GM19025 (cell line): ENCODE data around the gene IL1RAPL2.
"Not testable (repeated sequence)": the region's sequence is repeated elsewhere in the genome, so short reads cannot be mapped to it uniquely, and the experiment has no call there.

Experiments used
- ATAC-seq: cut with Tn5 transposase; IDR thresholded peaks from one replicate; pipeline ENCODE4 v1.9.1; 2021; ENCODE audit warnings: mild to moderate bottlenecking, low read depth, moderate library complexity; ENCODE audit not compliant: unreplicated experiment

IL1RAPL2 gene

DNA sequence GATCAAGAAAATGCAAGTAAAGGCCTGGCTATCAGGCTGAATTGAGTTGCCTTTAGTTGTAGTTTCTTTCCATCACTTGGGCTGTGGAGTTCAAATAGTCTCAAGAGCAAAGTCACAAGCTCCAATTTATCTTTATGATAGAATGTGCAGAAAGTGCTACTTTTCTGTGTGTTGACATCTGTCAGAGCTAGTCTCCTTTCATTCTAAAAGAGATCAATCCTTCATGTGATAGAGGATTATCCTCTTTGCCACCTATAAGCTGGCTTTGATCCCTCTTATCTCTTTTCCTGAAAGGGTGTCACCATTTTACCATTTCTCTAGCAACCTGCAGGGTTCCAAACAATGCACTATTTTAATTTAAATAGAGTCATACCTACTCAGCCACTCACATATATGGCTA is 429.5 kb downstream of the IL1RAPL2 start:
- ATAC-seq = no peak

DNA sequence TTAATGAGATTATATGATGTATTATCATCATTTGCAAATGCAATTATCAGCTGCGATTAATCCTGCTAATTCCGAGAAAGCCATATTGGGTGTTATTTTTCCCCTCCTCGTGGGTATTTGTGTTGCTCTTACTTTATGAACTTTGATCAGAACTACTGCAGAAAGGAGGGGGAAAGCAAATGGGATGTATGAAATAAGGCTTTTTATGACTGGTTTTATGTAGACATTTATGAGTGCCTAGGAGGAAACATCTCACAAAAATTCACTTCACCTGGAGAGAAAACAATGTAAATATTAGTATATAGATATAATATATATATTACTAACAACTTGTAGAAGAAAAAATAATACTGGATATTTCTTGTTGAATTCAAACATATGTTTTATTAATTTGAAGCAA is 440.1 kb downstream of the IL1RAPL2 start:
- no peak for ATAC-seq

DNA sequence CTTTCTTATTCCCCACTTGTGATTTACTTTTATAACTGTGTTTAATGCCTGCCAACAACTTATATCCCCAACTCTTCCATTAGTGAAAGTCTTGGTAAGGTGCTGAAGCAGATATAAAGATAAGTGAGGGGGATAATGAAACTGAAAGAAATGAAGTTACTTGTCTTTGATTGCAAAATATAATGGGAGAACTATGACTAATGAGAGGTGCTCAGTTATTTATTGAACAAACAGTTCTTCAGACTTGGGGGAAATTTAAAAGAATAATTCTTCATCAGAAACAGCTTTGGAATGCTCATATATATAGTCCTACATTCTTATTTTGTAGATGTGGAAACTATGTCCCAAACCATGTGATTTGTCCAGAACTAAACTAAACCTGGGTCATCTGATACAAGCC is 441.0 kb downstream of the IL1RAPL2 start:
- no peak for ATAC-seq

DNA sequence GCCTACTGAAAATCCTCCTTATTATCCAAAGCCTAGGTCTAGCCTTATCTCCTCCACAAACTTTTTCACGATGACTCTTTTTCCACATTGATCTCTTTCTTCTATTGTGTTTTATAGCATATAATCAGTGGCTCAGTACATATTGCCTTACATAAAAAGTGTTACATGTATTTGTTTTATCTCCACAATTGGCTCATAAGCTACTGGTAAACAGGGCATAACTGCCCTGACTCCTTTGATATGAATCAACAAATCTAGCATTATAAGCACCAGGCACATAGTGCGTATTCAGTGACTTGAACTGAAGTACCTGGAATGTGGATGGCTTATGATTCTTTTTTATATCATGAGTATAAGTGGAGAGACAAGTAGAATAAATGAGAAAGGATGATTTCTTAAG is 447.7 kb downstream of the IL1RAPL2 start:
- ATAC-seq = no peak

DNA sequence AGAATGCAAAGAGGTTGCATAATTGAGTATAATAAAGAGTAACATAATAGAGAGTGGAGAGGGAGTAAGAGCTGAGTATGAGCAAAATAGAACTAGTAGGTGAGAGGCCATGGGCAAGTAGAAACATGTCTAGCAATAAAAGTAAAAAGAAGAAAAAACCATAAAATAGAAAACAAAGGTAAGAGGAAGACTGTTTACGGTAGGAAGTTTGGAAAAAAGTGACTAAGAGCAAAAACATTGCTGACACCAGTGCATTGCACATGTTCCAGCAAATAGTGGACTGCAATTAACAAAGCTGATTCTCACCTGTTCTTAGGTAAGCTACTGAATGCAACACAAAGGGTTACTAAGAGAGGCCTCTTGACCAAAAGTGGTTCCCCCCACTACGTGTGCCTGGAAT is 451.6 kb downstream of the IL1RAPL2 start:
- no peak for ATAC-seq

DNA sequence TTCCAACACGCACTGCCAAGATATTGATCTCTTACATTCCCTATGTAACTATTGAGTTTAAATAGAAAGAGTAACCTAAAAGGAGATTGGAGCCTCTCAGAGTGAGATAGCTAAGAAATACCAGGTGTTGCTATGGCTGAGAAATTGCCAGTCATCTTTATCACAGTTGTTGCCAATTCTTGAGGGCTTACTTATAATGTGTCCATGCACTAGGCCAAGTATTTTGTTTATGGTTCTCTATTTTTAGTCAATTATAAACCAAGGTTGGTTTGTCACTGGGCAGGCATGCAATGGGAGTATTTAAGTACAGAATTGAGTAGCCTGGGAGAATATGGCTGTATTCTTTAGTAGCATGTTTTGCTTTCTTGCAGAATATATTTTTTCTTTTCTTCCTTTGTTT is 452.9 kb downstream of the IL1RAPL2 start:
- no peak for ATAC-seq

DNA sequence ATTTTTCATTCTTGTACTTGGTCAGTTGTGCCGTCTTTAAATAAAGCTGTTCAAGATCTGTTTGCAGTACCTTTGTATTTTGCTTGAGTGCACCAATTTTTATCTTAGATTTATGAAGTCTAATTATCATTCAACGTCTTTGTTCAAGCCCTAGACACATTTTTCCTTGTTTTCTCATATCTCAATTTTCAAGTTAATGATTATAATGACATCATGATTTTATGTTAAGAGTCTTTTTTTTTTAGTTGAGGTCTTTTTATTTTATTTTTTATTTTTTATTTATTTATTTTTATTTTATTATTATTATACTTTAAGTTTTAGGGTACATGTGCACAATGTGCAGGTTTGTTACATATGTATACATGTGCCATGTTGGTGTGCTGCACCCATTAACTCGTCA is 463.0 kb downstream of the IL1RAPL2 start:
- ATAC-seq = not testable (repeated sequence)

DNA sequence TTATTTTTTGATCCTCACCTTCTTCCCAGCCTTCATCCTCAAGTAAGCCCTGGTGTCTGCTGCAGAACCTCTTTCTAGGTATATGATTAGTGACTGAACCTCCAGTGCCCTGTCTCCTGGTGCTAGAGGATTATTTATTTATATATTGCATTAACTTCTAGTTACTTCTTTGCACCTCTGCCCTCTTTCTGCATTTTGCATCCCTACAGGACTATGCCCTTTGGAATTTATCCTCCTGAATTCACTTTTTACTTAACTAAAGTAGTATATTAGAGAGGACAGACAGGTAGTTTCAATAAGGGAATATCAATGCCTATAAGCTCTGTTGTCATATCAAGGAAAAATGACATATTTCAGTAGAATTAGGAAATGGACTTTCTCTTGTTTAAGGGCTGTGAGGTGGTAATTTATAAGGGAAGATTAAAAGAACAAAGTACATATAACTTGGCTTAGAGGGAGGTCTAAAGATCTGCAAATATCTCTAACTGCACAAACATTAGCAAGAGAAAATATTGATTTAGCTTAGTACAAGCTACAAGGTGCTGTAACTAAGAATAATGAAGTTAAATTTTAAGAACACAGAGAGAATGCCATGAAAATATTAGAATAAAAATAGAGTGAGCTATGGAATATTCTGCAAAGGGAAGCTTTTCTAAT is 472.8 kb downstream of the IL1RAPL2 start:
- no peak for ATAC-seq

DNA sequence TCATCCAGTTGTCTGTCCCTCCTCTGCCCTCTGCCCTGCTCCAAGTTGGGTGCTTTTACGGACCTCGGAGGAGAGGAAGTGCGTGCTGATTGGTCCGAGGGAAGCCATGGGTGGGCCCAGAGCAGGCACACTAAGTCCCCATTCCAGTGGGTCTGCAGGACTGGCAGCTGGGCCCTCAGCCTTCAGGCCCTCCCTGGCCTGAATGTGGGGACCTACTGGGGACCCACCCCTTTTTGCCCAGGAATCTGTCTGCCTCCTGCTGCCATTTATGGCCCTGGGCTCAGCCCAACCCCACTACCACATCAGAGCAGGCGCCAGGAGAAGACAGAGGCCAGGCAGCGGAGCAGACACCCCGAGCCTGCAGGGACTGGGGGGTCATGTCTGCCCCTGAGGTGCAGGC is 484.9 kb downstream of the IL1RAPL2 start:
- ATAC-seq = no peak

DNA sequence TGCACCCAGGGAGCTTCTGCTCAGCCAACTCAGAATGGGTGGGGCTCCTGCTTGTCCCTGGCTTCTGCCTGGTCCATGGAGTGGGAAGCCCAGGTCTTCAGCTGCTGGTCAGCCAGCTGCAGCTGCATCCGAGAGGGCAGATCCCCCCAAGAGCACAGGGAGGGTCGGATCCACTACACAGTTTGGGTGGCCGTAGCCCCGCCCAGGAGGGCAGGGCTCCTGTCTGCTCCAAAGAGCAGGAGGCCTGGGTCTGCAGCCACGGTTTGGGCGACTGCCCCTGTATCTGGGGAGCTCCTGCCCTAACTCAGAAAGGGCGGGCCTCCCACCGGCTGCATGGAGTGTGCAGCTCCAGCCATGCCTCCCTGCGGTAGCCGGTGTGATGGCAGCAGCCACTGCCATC is 485.4 kb downstream of the IL1RAPL2 start:
- no peak for ATAC-seq

DNA sequence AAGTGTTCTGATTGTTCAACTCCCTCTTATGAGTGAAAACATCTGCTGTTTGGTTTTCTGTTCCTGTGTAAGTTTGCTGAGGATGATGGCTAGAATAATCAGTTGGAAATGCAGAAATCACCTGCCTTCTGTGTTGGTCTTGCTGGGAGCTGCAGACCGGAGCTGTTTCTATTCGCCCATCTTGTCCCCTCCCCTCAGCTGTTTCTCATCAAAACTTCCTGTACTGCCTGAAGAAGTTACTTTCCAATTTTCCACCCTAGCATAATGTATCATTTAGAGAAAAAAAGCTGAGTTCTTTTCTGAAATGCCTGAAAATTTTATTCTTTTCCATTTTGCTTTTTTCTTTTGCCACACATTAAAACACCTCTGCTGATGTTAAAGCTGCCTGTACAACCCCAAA is 486.9 kb downstream of the IL1RAPL2 start:
- ATAC-seq = no peak

DNA sequence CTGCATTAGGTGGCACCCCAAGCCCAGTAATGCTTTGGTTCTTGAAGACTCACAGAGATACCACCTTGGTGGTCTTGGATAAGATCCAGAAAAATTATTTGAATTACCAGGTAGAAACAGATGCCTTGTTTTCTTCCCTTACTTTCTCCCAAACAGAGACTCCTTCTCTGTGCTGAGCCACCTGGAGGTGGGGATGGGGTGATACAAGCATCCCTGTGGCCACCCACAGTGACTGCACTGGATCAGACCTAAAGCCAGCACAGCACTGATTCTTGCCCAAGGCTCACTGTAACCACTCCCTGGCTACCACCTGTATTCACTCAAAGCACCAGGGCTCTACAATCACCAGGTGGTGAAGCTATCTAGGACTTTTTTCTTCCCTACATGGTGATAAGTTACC is 497.7 kb downstream of the IL1RAPL2 start:
- ATAC-seq = no peak

DNA sequence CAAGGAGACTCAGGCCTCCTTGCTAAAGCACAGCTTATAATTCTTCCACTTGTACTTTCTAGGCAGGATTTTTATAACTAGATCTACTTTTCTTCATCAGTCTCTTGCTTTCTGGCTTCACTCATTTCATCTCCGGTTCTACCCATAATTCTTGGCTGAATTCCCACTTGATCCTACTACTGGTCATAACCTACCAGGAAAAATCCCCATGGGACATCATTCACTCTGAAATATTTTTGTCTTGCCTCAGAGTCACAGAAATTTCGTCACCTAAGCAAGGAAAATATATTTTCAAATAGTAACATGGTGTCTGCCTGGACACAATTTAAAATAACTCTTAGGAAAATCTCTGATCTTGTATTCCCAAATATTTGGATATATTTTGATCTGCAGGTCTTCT is 532.2 kb downstream of the IL1RAPL2 start:
- ATAC-seq = no peak

DNA sequence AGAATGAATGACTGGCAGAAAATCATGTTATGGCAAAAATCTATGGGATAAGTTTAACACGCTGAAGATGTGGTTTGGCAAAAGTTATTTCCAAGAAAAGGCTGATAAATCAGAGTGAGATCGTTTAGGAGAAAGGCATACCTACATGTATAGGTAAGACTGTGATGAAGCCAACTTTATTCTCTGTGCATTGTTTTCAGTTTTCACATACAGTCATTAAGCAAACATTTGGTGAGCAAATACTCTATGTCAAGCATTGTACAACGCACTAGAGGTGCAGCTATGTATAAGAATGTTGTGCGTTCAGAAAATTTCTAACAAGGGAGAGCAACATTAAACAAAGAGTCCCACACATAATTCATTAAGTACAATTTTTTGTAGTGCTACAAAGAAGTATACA is 532.8 kb downstream of the IL1RAPL2 start:
- ATAC-seq = no peak

DNA sequence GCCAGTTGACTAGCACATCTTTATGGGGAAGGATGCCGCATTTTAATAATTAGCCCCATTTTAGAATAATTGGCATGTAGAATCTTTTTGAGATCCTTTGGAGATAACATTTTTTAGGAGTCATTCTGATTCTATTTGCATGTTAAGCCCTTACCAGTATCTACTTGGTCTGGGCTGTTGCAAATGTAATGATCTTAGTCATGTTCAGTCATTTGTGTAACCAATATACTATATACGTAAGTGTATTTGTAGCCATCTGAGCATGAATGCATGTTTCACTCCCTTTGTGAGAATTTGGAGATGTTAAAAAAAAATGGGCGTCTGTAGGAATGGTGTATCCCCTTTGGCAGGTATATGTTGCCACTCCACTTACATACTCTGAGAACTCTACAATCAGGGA is 535.4 kb downstream of the IL1RAPL2 start:
- ATAC-seq = no peak

DNA sequence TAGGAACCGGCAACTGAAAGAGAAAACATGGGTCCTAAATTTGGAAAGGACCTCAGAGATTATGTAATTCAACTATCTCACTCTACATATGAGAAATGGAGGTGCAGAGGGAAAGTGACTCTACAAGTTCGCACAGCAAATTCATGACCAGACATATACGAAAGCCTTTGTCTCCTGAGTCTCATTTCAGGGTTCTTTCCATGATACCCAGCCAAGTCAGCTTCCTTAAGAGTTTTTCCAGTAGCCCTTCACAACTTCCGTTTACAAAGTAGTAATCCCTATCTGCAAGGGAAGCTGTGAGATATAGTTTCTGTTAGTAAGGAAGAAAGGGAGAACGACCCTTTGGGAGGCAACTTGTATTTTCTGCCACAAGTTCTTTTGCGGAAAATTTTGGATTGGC is 543.9 kb downstream of the IL1RAPL2 start:
- ATAC-seq = no peak

DNA sequence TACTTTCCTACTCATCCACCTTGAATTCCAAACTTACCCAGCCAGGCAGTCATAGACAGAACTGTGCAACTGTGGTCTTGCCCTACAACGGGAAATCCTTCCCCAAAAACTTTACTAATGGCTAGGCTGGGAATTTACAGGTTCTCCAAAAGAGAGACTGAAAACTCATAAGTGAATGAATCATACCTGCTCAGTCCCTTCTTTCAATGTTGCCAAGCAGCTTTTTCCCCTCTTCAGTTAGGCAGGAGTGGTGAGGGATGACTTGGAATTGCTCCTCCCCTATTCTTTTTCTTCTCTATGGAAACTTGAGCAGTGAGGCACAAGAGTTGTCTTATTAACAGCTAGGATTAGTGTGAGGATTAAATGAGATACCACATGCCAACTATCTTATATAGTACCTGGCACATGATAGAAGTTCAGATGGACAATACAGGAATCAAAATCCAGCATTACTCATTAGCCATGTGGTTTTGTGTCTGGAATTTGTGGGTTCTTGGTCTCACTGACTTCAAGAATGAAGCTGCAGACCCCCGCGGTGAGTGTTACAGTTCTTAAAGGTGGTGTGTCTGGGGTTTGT is 548.6 kb downstream of the IL1RAPL2 start:
- ATAC-seq = no peak

DNA sequence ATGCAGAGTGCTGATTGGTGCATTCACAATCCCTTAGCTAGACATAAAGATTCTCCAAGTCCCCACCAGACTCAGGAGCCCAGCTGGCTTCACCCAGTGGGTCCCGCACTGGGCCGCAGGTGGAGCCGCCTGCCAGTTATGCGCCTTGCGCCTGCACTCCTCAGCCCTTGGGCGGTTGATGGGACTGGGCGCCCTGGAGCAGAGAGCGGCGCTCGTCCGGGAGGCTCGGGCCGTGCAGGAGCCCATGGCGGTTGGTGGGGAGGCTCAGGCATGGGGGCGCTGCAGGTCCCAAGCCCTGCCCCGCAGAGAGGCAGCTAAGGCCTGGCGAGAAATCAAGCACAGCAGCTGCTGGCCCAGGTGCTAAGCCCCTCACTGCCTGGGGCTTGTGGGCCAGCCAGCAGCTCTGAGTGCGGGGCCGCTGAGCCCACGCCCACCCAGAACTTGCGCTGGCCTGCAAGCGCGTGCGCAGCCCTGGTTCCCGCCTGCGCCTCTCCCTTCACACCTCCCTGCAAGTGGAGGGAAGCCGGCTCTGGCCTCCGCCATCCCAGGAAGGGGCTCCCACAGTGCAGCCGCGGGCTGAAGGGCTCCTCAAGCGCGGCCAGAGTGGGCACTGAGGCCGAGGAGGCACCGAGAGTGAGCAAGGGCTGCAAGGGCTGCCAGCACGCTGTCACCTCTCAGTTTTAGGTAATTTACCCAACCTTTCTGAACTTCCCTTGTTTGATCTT is 549.8 kb downstream of the IL1RAPL2 start:
- ATAC-seq = not testable (repeated sequence)

DNA sequence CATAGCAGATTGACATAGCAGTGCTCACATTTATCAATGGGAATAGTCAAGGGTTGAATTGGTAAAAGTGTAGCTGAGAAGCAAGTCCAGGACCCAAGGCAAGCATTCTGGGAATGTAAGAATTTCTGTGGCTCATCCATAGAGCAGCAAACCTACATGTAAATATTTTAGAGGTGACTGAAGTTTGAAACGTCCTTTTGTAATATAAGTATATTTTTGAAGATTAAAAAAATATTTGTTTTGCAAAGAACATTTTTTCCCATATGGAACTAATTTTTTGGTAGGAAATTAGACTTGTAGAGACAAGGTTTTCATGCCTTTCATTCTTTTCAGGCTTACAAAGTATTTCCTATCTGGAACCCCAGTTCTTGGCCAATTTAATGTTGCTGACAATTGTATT is 550.5 kb downstream of the IL1RAPL2 start:
- no peak for ATAC-seq

DNA sequence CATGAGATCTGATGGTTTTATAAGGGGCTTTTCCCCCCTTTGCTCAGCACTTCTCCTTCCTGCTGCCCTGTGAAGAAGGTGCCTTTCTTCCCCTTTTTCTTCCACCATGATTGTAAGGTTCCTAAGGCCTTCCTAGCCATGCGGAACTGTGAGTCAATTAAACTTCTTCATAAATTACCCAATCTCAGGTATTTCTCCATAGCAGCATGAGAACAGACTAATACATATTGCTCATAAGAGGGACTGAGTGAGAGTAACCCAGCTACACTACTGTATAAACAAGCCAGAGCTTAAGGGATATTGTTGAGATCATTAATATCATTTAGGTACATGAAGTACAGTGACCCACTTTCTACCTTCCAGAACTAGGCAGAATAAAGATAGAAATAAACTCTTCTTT is 551.6 kb downstream of the IL1RAPL2 start:
- ATAC-seq = no peak

DNA sequence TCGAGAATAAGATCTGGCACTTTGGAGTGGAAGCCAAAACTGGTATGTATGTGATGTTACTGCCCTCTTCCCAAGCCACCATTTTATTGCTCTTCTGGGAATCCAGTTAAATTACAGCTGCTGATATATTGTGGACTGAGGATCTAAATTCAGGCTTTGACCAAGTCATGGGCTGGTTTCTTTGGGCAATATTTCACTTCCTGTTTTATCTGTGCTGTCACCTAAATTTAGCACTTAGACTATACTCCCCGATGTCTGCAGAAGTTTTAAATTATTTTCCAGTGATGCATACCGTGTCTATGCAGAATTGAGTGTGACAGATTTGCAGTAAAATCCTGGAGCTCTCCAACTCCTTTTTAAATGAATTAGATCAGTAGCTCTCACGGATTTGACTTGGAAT is 554.5 kb downstream of the IL1RAPL2 start:
- no peak for ATAC-seq

DNA sequence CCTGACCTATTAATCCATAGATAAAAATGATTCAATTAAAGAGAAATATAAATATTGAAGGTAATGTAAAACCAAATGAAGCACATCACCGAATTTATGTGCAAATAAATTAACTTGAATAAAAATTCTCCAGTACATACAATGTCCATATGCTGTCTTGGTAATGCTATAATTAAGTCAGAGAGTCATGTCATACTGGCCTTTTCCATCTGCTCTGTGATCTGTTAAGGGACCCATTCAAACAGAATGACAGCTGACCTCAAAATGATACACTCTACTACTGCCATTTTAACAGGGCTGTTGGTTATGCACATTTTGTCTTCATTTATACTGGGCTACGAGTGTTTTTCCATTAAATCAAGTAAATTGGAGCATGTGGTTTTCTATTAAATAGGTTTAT is 555.2 kb downstream of the IL1RAPL2 start:
- no peak for ATAC-seq
